Endothelial cell of umbilical vein (primary cell): ENCODE measurements around the gene PSME3IP1. TPM values are rescaled to one million over a fixed set of nuclear protein-coding genes. Genes with fewer than 3 reads are reported as not detected.
"Not testable (repeated sequence)": the region's sequence is repeated elsewhere in the genome, so short reads cannot be mapped to it uniquely, and the experiment has no call there.

Experiments
- BruUV-seq: library from RNA; stranded (reverse); fragments of 400-500 nt; replicated peaks from 2 replicates; lab custom pipeline; 2021; lab: Mats Ljungman, UMichigan
- CTCF ChIA-PET: fragments of 300-600, 350-600 bp; sonication (Branson Sonifier 250); formaldehyde crosslinking; loops from one replicate; lab custom pipeline; 2021; ENCODE audit warnings: antibody characterized with exemption, inconsistent platforms; lab: Charles Lee
- POLR2A ChIA-PET: fragments of 300-600, 350-600 bp; sonication (Branson Sonifier 250); formaldehyde crosslinking; loops from one replicate; lab custom pipeline; 2021; ENCODE audit warnings: antibody characterized with exemption, inconsistent platforms; lab: Charles Lee
- DNase-seq: peaks from one replicate; pipeline ENCODE4 v3.0.0-alpha.2; 2011; ENCODE audit warnings: low read depth, low spot score
- FAIRE-seq: peaks from 2 replicates; lab custom pipeline; 2011; peaks lifted over from hg19 to GRCh38; lab: Jason Lieb, UNC
- H2AFZ ChIP-seq: 2 replicates; pipeline ENCODE4 v1.6.0; 2012; ENCODE audit warnings: low read depth, low read length, control low read depth, inconsistent platforms
- H3K27ac ChIP-seq: 2 replicates; pipeline ENCODE4 v1.5.1; 2011; ENCODE audit warnings: low read depth, mild to moderate bottlenecking, control low read depth, low read length, moderate library complexity; ENCODE audit not compliant: insufficient read depth
- H3K27me3 ChIP-seq, 2 experiments: 2 replicates each; pipeline versions ENCODE4 v1.6.0 to v1.6.1; 2011; ENCODE audit warnings: low read length in 2 of 2, mixed read lengths in 1 of 2; ENCODE audit not compliant: control insufficient read depth in 2 of 2, insufficient read depth in 2 of 2
- H3K36me3 ChIP-seq, 2 experiments: 2 replicates in 1 of 2; 3 replicates in 1 of 2; pipeline ENCODE4 v1.5.1; 2011; ENCODE audit warnings: low read length in 2 of 2, mild to moderate bottlenecking in 1 of 2, moderate library complexity in 1 of 2; ENCODE audit not compliant: control insufficient read depth in 2 of 2, insufficient read depth in 2 of 2; ENCODE audit errors: extremely low read depth in 1 of 2
- H3K4me1 ChIP-seq: 3 replicates; pipeline ENCODE4 v1.5.1; 2011; ENCODE audit warnings: mild to moderate bottlenecking, low read length; ENCODE audit not compliant: control insufficient read depth, insufficient read depth; ENCODE audit errors: extremely low read depth
- H3K4me2 ChIP-seq: 2 replicates; pipeline ENCODE4 v1.6.1; 2011; ENCODE audit warnings: low read length, control low read depth, mixed read lengths; ENCODE audit not compliant: insufficient read depth
- H3K4me3 ChIP-seq, 3 experiments: fragments of 200-600 bp in 1 of 3; sonication (generic), shearing (Covaris generic) in 1 of 3; replicated peaks in 1 of 3; 2 replicates each; pipeline ENCODE4 v1.5.1; 2011 to 2016; ENCODE audit warnings: control low read depth in 3 of 3, low read length in 3 of 3, mild to moderate bottlenecking in 2 of 3, inconsistent platforms in 1 of 3, low read depth in 1 of 3, moderate library complexity in 1 of 3; ENCODE audit not compliant: insufficient read depth in 1 of 3
- H3K79me2 ChIP-seq: 2 replicates; pipeline ENCODE4 v1.6.0; 2012; ENCODE audit warnings: low read length, inconsistent platforms; ENCODE audit not compliant: control insufficient read depth, insufficient read depth
- H3K9ac ChIP-seq: replicated peaks from 2 replicates; pipeline ENCODE3; 2011; ENCODE audit warnings: low read length, control low read depth; ENCODE audit not compliant: insufficient read depth; ENCODE audit errors: extremely low read depth
- H3K9me1 ChIP-seq: replicated peaks from 3 replicates; pipeline ENCODE4 v1.6.0; 2011; ENCODE audit warnings: mild to moderate bottlenecking, low read length; ENCODE audit not compliant: control insufficient read depth, insufficient read depth; ENCODE audit errors: extremely low read depth
- H3K9me3 ChIP-seq: replicated peaks from 2 replicates; pipeline ENCODE4 v1.5.1; 2012; ENCODE audit warnings: low read length, inconsistent platforms; ENCODE audit not compliant: control insufficient read depth, insufficient read depth
- H4K20me1 ChIP-seq: replicated peaks from 2 replicates; pipeline ENCODE3; 2011; ENCODE audit warnings: mild to moderate bottlenecking, low read length; ENCODE audit not compliant: control insufficient read depth, insufficient read depth; ENCODE audit errors: extremely low read depth
- EZH2 ChIP-seq: IDR thresholded peaks from 2 replicates; pipeline ENCODE4 v1.6.1; 2012; ENCODE audit warnings: borderline replicate concordance, low read depth, mild to moderate bottlenecking, moderate library complexity, low read length, inconsistent platforms; ENCODE audit not compliant: severe bottlenecking
- FOS ChIP-seq: IDR thresholded peaks from 2 replicates; pipeline ENCODE4 v1.6.1; 2011; ENCODE audit warnings: mild to moderate bottlenecking, low read length, moderate library complexity, borderline replicate concordance; ENCODE audit not compliant: insufficient read depth
- GATA2 ChIP-seq: IDR thresholded peaks from 2 replicates; pipeline ENCODE4 v1.7.0; 2011; ENCODE audit warnings: low read depth, mild to moderate bottlenecking, moderate library complexity, mixed read lengths, low read length; ENCODE audit not compliant: insufficient read length, insufficient read depth
- JUN ChIP-seq: IDR thresholded peaks from 2 replicates; pipeline ENCODE4 v1.6.1; 2011; ENCODE audit warnings: borderline replicate concordance, low read depth; ENCODE audit not compliant: insufficient read length, insufficient read depth
- MYC ChIP-seq: IDR thresholded peaks from one replicate; pipeline ENCODE4 v1.6.1; 2011; ENCODE audit warnings: mild to moderate bottlenecking, low read depth, low read length
- POLR2A ChIP-seq: IDR thresholded peaks from 2 replicates; pipeline ENCODE4 v1.6.1; 2012; ENCODE audit warnings: low read depth, mild to moderate bottlenecking, control low read depth, low read length
- POLR2AphosphoS5 ChIP-seq: IDR thresholded peaks from 2 replicates; pipeline ENCODE4 v1.6.1; 2012; ENCODE audit warnings: low read depth, mild to moderate bottlenecking, control low read depth, low read length, moderate library complexity; ENCODE audit not compliant: insufficient read depth
- dilution Hi-C: fragments of 300-500 bp; cut with MboI; formaldehyde crosslinking; loops from one replicate; pipeline ENCODE4 v1.15.0; 2019; ENCODE audit warnings: low sequenced_read_pairs; ENCODE audit not compliant: extremely low pct_ligation_motif_present
- intact Hi-C: fragments of 100-400 bp; cut with micrococcal nuclease; formaldehyde crosslinking; loops from one replicate; pipeline ENCODE4 v1.10.0; 2022
- polyA plus RNA-seq, 4 experiments: library from polyadenylated mRNA; depleted of rRNA in 3 of 4; stranded (reverse) in 3 of 4; unstranded in 1 of 4; fragments of >200 nt; gene quantifications; 2 replicates each; pipeline versions ENCODE4 v1.2.1 to v1.2.3, GENCODE V29; 2011 to 2012; ENCODE audit warnings: missing spikeins in 1 of 4
- total RNA-seq: library from RNA; stranded (reverse); gene quantifications from 2 replicates; pipeline ENCODE4 v1.2.3, GENCODE V29; 2021
- TF ChIP-seq, protein P1 (sequence below): IDR thresholded peaks from 2 replicates; pipeline ENCODE4 v1.6.1; 2011; ENCODE audit not compliant: insufficient read depth, insufficient read length

PSME3IP1 gene
- total and polyA plus RNA-seq, 2 donors (not counting 3 experiments of a cell fraction or from before 2014, with no cell fraction given): 86.2 to 91.8 TPM

DNA sequence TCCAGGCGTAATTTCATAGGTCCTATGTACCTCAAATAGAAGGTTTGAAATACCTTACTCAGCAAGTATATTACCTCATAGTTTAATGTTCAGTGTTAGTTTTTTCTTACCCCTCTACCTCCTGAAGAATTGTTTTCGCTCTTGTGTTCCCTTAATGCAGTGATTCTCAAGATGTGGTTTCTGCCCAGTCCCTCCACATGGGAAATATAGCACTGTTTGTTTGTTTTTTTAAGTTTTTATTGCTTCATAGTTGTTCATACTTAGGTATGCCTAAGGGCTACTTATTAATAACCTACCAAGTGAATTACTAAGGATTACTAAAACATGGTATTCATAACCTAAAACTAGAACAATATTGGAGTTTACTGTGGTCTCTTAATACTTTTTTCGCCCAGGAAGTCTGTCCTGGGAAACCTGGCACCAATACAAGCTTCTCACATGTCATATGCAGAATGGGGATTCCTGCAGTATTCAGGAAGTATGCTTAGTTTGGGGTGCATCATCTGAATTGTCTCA, 5.3 kb upstream of the PSME3IP1 start:
- peaks cover 0 to 3% of the 10 kb centered on the region in 2 experiments for H3K36me3 ChIP-seq
- no peak overlapping the region for H2AFZ ChIP-seq
- H3K4me2 ChIP-seq: peak overlapping the region; percentile 40
- no peaks in the 10 kb centered on the region for H3K9me3 ChIP-seq
- TF ChIP-seq EZH2: no peak
- no peak for TF ChIP-seq POLR2A
- peaks cover 62% of the 10 kb centered on the region for H3K4me1 ChIP-seq
- no peaks in the 10 kb centered on the region for H4K20me1 ChIP-seq
- ChIA-PET CTCF (interaction anchor here (1.6 kb wide), 1 partner anchor 50 kb away, joined by 3 read pairs; no protein-coding TSS in a partner anchor), POLR2A (no interaction called here)
- dilution Hi-C loops: no loop called here
- H3K27me3 ChIP-seq: no peaks in the 10 kb centered on the region
- H3K4me3 ChIP-seq: no peak overlapping the region
- FAIRE-seq (no peak), DNase-seq (peak; percentile 30)
- peak overlapping the region; percentile 20 for H3K27ac ChIP-seq
- no peaks in the 10 kb centered on the region for H3K9me1 ChIP-seq
- H3K9ac ChIP-seq: no peak overlapping the region
- BruUV-seq: no TSS peak
- intact Hi-C loops: no loop called here
- H3K79me2 ChIP-seq: peaks cover 88% of the 10 kb centered on the region

DNA sequence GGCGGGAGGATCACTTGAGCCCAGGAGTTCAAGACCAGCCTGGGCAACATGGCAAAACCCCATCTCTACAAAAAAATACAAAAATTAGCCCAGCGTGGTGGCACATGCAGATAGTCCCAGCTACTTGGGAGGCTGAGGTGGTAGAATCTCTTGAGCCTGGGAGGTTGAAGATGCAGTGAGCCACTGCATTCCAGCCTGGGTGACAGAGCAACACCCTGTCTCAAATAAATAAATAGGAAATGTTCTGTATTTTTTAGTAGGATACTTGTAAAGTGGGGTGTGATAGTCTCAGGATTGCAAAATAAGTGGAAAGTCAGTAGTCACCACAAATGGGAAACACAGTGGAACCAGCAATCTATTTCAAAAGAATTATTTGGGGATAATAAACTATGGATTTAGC, 4.3 kb upstream of the PSME3IP1 start:
- dilution Hi-C loops (no loop called here), intact Hi-C loops (no loop called here)
- no peak overlapping the region for H2AFZ ChIP-seq
- H3K9ac ChIP-seq: no peak overlapping the region
- ChIA-PET POLR2A (no interaction called here), CTCF (interaction anchor here (1.6 kb wide), 1 partner anchor 51 kb away, joined by 3 read pairs; no protein-coding TSS in a partner anchor)
- H4K20me1 ChIP-seq: no peaks in the 10 kb centered on the region
- H3K36me3 ChIP-seq: peaks cover 0 to 3% of the 10 kb centered on the region in 2 experiments
- FAIRE-seq (no peak), DNase-seq (no peak)
- H3K9me3 ChIP-seq: no peaks in the 10 kb centered on the region
- BruUV-seq: no TSS peak
- no peak for TF ChIP-seq GATA2
- TF ChIP-seq POLR2AphosphoS5: no peak
- TF ChIP-seq MYC: no peak
- no peak for TF ChIP-seq POLR2A
- TF ChIP-seq JUN: no peak
- no peak for TF ChIP-seq FOS
- no peak for TF ChIP-seq EZH2
- TF ChIP-seq, protein P1, sequence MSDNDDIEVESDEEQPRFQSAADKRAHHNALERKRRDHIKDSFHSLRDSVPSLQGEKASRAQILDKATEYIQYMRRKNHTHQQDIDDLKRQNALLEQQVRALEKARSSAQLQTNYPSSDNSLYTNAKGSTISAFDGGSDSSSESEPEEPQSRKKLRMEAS: no peak
- no peaks in the 10 kb centered on the region for H3K9me1 ChIP-seq
- H3K27ac ChIP-seq: no peak overlapping the region
- H3K79me2 ChIP-seq: peaks cover 82% of the 10 kb centered on the region
- no peak overlapping the region for H3K4me2 ChIP-seq
- H3K27me3 ChIP-seq: no peaks in the 10 kb centered on the region
- H3K4me3 ChIP-seq: no peak overlapping the region
- H3K4me1 ChIP-seq: peaks cover 58% of the 10 kb centered on the region

DNA sequence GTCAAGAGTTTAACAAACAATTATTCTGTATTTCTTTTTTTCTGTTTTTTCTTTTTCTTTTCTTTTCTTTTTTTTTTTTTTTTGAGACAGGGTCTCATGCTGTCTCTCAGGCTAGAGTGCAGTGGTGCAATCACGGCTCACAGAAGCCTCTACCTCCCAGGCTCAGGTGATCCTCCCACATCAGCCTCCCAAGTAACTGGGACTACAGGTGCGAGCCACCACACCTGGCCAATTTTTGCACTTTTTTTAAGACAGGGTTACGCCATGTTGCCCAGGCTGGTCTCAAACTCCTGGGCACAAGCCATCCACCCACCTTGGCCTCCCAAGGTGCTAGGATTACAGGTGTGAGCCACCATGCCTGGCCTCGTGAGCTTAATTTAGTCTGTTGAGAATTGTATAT, 3.7 kb upstream of the PSME3IP1 start:
- intact Hi-C loops: loop anchor here (5.0 kb wide), 2 partner anchors 93 to 228 kb away; partner anchors contain the start of gene PLLP
- FAIRE-seq, H4K20me1 ChIP-seq, DNase-seq, H3K9ac ChIP-seq, BruUV-seq, H3K36me3 ChIP-seq, POLR2A ChIA-PET, H3K27me3 ChIP-seq, H3K9me1 ChIP-seq, H3K4me2 ChIP-seq, H2AFZ ChIP-seq, H3K27ac ChIP-seq, H3K4me3 ChIP-seq, H3K9me3 ChIP-seq, dilution Hi-C loops: not testable (repeated sequence)
- CTCF ChIA-PET: interaction anchor here (1.1 to 1.6 kb wide), 2 partner anchors 52 to 98 kb away, joined by 3 read pairs; no protein-coding TSS in a partner anchor
- peaks cover 58% of the 10 kb centered on the region for H3K4me1 ChIP-seq
- H3K79me2 ChIP-seq: peaks cover 86% of the 10 kb centered on the region
